GM13976 (cell line): Measurements from ENCODE around the gene TRIAP1.
A peak's percentile ranks its signal among the peaks of the same experiment; 100 is the strongest.

Source experiments
- DNase-seq: peaks from one replicate; pipeline ENCODE4 v3.0.0; 2012; ENCODE audit warnings: low spot score
- CTCF ChIP-seq: IDR thresholded peaks from 2 replicates; pipeline ENCODE4 v1.5.1; 2012; ENCODE audit warnings: borderline replicate concordance, mild to moderate bottlenecking; ENCODE audit not compliant: insufficient read depth; ENCODE audit errors: extremely low read depth, missing control alignments, control extremely low read depth
- in situ Hi-C: fragments of 300-500 bp; cut with MboI; formaldehyde crosslinking; loops from one replicate; pipeline ENCODE4 v1.12.0; 2022; ENCODE audit warnings: low sequenced_read_pairs, mixed read lengths, inconsistent platforms; ENCODE audit not compliant: unreplicated experiment

TRIAP1 gene

GRCh38 chr12:120474616-120474960 is 28.4 kb upstream of the TRIAP1 start:
- no peak for TF ChIP-seq CTCF
- DNase-seq, result no peak
- in situ Hi-C loops, result no loop called here

- TF ChIP-seq CTCF, result no peak
- no peak for DNase-seq
Observed at GRCh38 chr12:120473807-120474615, 27.8 kb upstream of the TRIAP1 start.

GRCh38 chr12:120472521-120472920 is 26.3 kb upstream of the TRIAP1 start:
- DNase-seq, result no peak
- no peak for TF ChIP-seq CTCF
- in situ Hi-C loops, result no loop called here

More at GRCh38 chr12:120473807-120474615, 27.8 kb upstream of the TRIAP1 start:
- in situ Hi-C loops, result no loop called here

GRCh38 chr12:120470150-120470784 is 24.1 kb upstream of the TRIAP1 start:
- DNase-seq, result no peak
- no peak for TF ChIP-seq CTCF
- in situ Hi-C loops, result no loop called here

- peak; percentile 89 for TF ChIP-seq CTCF
- in situ Hi-C loops, result no loop called here
- peak; percentile 100 for DNase-seq
Observed at GRCh38 chr12:120469450-120470149, 23.4 kb upstream of the TRIAP1 start, which contains the start of gene SRSF9. Gene SRSF9 (minus strand): TSS chr12:120469748. CDS start chr12:120469609, 139 bp downstream.

GRCh38 chr12:120468821-120469449 is 22.8 kb upstream of the TRIAP1 start:
- in situ Hi-C loops, result no loop called here
- peak; percentile 21 for TF ChIP-seq CTCF
- peak; percentile 76 for DNase-seq
